K562 (cell line): ENCODE results near the gene DKK3. TPM values are rescaled to one million over a fixed set of nuclear protein-coding genes. Genes with fewer than 3 reads are reported as not detected.

Experiments
- ATAC-seq: fragments of 200-7000 bp; cut with Tn5 transposase; 3 replicates; pipeline ENCODE4 v1.9.1; 2020; ENCODE audit warnings: moderate library complexity
- BruUV-seq: library from RNA; stranded (reverse); fragments of 400-500 nt; replicated peaks from 2 replicates; lab custom pipeline; 2021; lab: Mats Ljungman, UMichigan
- CTCF ChIA-PET: fragments of 300-600 bp; formaldehyde crosslinking; extraction: SDS; loops from one replicate; lab custom pipeline; 2021; ENCODE audit warnings: low intra/inter-chr PET ratio; lab: Yijun Ruan, JAX
- POLR2A ChIA-PET: fragments of 300-600, 350-650 bp; sonication (Branson Sonifier 250); formaldehyde crosslinking; extraction: SDS; loops from one replicate; lab custom pipeline; 2021; ENCODE audit warnings: antibody characterized with exemption, inconsistent platforms; lab: Yijun Ruan, JAX
- DNase-seq, 4 experiments: peaks; one replicate each; pipeline versions ENCODE4 v3.0.0 to v3.0.0-alpha.2; 2011 to 2018; ENCODE audit warnings: low spot score in 3 of 4, mixed read lengths in 3 of 4; ENCODE audit errors: extremely low read depth in 1 of 4
- FAIRE-seq: peaks from 2 replicates; lab custom pipeline; 2011; peaks lifted over from hg19 to GRCh38; lab: Jason Lieb, UNC
- H2AFZ ChIP-seq: 2 replicates; pipeline ENCODE4 v1.6.0; 2011; ENCODE audit warnings: low read depth, low read length, control low read depth, inconsistent platforms
- H3K27ac ChIP-seq: fragments of 200-600 bp; 3 replicates; pipeline ENCODE4 v1.8.0; 2011; ENCODE audit warnings: low read depth, mild to moderate bottlenecking, control low read depth, inconsistent platforms, low read length, moderate library complexity, mixed read lengths; ENCODE audit errors: extremely low read depth
- H3K27me3 ChIP-seq, 2 experiments: fragments of 300-600 bp in 1 of 2; 2 replicates in 1 of 2; 3 replicates in 1 of 2; pipeline versions ENCODE4 v1.6.0 to v1.8.0; 2011; ENCODE audit warnings: inconsistent platforms in 2 of 2, low read length in 2 of 2, mild to moderate bottlenecking in 1 of 2, mixed read lengths in 1 of 2, moderate library complexity in 1 of 2; ENCODE audit not compliant: control insufficient read depth in 2 of 2, insufficient read depth in 2 of 2
- H3K36me3 ChIP-seq: fragments of 300-600 bp; 3 replicates; pipeline ENCODE4 v1.8.0; 2011; ENCODE audit warnings: mild to moderate bottlenecking, low read length, inconsistent platforms; ENCODE audit not compliant: control insufficient read depth, insufficient read depth
- H3K4me1 ChIP-seq, 2 experiments: fragments of 200-600 bp in 1 of 2; replicated peaks in 1 of 2; 2 replicates in 1 of 2; 3 replicates in 1 of 2; pipeline versions ENCODE4 v1.5.1 to v1.8.0; 2011; ENCODE audit warnings: inconsistent platforms in 2 of 2, low read length in 2 of 2, mild to moderate bottlenecking in 1 of 2, mixed read lengths in 1 of 2, moderate library complexity in 1 of 2; ENCODE audit not compliant: control insufficient read depth in 2 of 2, insufficient read depth in 2 of 2
- H3K4me2 ChIP-seq: 2 replicates; pipeline ENCODE4 v1.6.1; 2011; ENCODE audit warnings: low read length, control low read depth, inconsistent platforms, mixed read lengths; ENCODE audit not compliant: insufficient read depth
- H3K4me3 ChIP-seq: fragments of 200-600 bp; sonication (generic), shearing (Covaris generic); 2 replicates; pipeline ENCODE4 v1.5.1; 2016; ENCODE audit warnings: control low read depth, inconsistent platforms
- H3K79me2 ChIP-seq: fragments of 200-600 bp; 3 replicates; pipeline ENCODE4 v1.8.0; 2011; ENCODE audit warnings: low read length, inconsistent platforms; ENCODE audit not compliant: control insufficient read depth, insufficient read depth
- H3K9ac ChIP-seq, 2 experiments: 2 replicates each; pipeline versions ENCODE4 v1.6.0 to v1.6.1; 2011; ENCODE audit warnings: low read depth in 2 of 2, low read length in 2 of 2, control low read depth in 1 of 2, inconsistent platforms in 1 of 2, mild to moderate bottlenecking in 1 of 2, mixed read lengths in 1 of 2; ENCODE audit not compliant: insufficient read depth in 1 of 2
- H3K9me1 ChIP-seq: one replicate; pipeline ENCODE4 v1.6.0; 2011; ENCODE audit warnings: inconsistent platforms, mild to moderate bottlenecking, low read length, moderate library complexity; ENCODE audit not compliant: control insufficient read depth, insufficient read depth
- H3K9me3 ChIP-seq: replicated peaks from 2 replicates; pipeline ENCODE4 v1.5.1; 2011; ENCODE audit warnings: low read depth, low read length, inconsistent platforms; ENCODE audit not compliant: control insufficient read depth, insufficient read depth
- H4K20me1 ChIP-seq: replicated peaks from 2 replicates; pipeline ENCODE4 v1.6.1; 2011; ENCODE audit warnings: low read length, inconsistent platforms, mixed read lengths; ENCODE audit not compliant: control insufficient read depth, insufficient read depth
- CSDE1 ChIP-seq, 2 experiments: fragments of 450-650 bp; IDR thresholded peaks; 2 replicates each; pipeline ENCODE4 v1.6.1; 2016; ENCODE audit warnings: mild to moderate bottlenecking in 1 of 2
- DACH1 ChIP-seq: fragments of 450-650 bp; IDR thresholded peaks from 2 replicates; pipeline ENCODE4 v1.6.1; 2018; ENCODE audit not compliant: partially characterized antibody
- ELK1 ChIP-seq: sonication (generic); formaldehyde crosslinking; IDR thresholded peaks from 2 replicates; pipeline ENCODE4 v1.8.1; 2022; ENCODE audit warnings: missing genetic modification reagents
- ESRRA ChIP-seq: fragments of 450-650 bp; IDR thresholded peaks from 2 replicates; pipeline ENCODE4 v1.6.1; 2014; ENCODE audit warnings: low read depth, mild to moderate bottlenecking, moderate library complexity, borderline replicate concordance
- GABPB2 ChIP-seq: fragments of 250-450 bp; sonication (Bioruptor Pico); conservative IDR thresholded peaks from 2 replicates; pipeline ENCODE4 v1.5.1; 2021; ENCODE audit warnings: mild to moderate bottlenecking
- MNT ChIP-seq, 2 experiments: fragments of 450-650 bp; conservative IDR thresholded peaks; 2 replicates each; pipeline ENCODE4 v1.6.1; 2017; ENCODE audit warnings: mild to moderate bottlenecking in 2 of 2, moderate library complexity in 2 of 2
- NFRKB ChIP-seq: fragments of 450-650 bp; IDR thresholded peaks from 2 replicates; pipeline ENCODE4 v1.6.1; 2016; ENCODE audit warnings: low read depth
- PHTF2 ChIP-seq: fragments of 250-450 bp; sonication (Bioruptor Pico); IDR thresholded peaks from 2 replicates; pipeline ENCODE4 v1.5.0; 2021; ENCODE audit warnings: mild to moderate bottlenecking
- SRF ChIP-seq, 2 experiments: fragments of 250-450, 450-650 bp in 1 of 2; sonication (Bioruptor Pico) in 1 of 2; sonication (generic) in 1 of 2; formaldehyde crosslinking; IDR thresholded peaks; 2 replicates each; pipeline versions ENCODE4 v1.5.0 to v1.5.1; 2020 to 2022; ENCODE audit warnings: mild to moderate bottlenecking in 1 of 2, missing genetic modification reagents in 1 of 2
- TBP ChIP-seq: optimal IDR thresholded peaks from 2 replicates; pipeline ENCODE3; 2011; ENCODE audit warnings: low read depth, low read length, improper control_type of control experiment
- XRCC4 ChIP-seq: IDR thresholded peaks from one replicate; pipeline ENCODE4 v1.6.1; 2011; ENCODE audit not compliant: insufficient read depth, insufficient read length; ENCODE audit errors: extremely low read depth
- ZC3H11A ChIP-seq: IDR thresholded peaks from 2 replicates; pipeline ENCODE4 v1.6.1; 2012; ENCODE audit warnings: low read depth, low read length, improper control_type of control experiment
- ZNF224 ChIP-seq: sonication (generic); formaldehyde crosslinking; IDR thresholded peaks from 2 replicates; pipeline ENCODE4 v1.8.0; 2022; ENCODE audit warnings: mild to moderate bottlenecking, missing genetic modification reagents
- WGBS: fragments of 100-300 bp; shearing (Covaris generic); methylation state at CpG from one replicate; pipeline ENCODE4 v1.1.6; 2016; ENCODE audit warnings: low coverage, mixed read lengths; ENCODE audit not compliant: insufficient coverage; ENCODE audit errors: missing lambda C conversion rate; 5-methylcytosine and 5-hydroxymethylcytosine counted together
- in situ Hi-C: fragments of 300-500 bp; cut with MboI; formaldehyde crosslinking; loops from 4 replicates; pipeline ENCODE4 v1.15.0; 2018; ENCODE audit warnings: inconsistent platforms, mixed read lengths
- intact Hi-C: fragments of 100-400 bp; cut with micrococcal nuclease; formaldehyde crosslinking; loops from 2 replicates; pipeline ENCODE4 v1.14.2; 2022
- polyA plus RNA-seq, 8 experiments: library from polyadenylated mRNA; depleted of rRNA in 4 of 8; stranded (reverse) in 5 of 8; unstranded in 3 of 8; fragments of >200 nt; fragmentation: Nextera tagmentation in 2 of 8; fragmentation: Illumina TruSeq in 1 of 8; extraction: Ambion mirVana in 2 of 8; extraction: Trizol in 1 of 8; gene quantifications; 2 replicates each; pipeline versions ENCODE4 v1.2.1 to v1.2.3, GENCODE V29; 2011 to 2014; ENCODE audit warnings: inconsistent platforms in 1 of 8, missing spikeins in 1 of 8
- total RNA-seq, 7 experiments: library from RNA; depleted of rRNA in 6 of 7; stranded (reverse); fragments of >200 nt in 6 of 7; fragmentation: Illumina TruSeq in 2 of 7; extraction: Trizol in 2 of 7; gene quantifications; 2 replicates each; pipeline versions ENCODE4 v1.2.1 to v1.2.3, GENCODE V29; 2011 to 2021; ENCODE audit warnings: low replicate concordance in 1 of 7

Gene DKK3
- total and polyA plus RNA-seq, 9 of the 15 experiments (the other 6 are each of a cell fraction or from before 2014, with no cell fraction given) = 0.14 to 0.85 (median 0.38) TPM; not detected in 6

GRCh38 chr11:12017243-12017678 is 8.8 kb upstream of the DKK3 start:
- CTCF ChIA-PET = no interaction called here
- intact Hi-C loops = no loop called here

More at GRCh38 chr11:12017243-12017678, 8.8 kb upstream of the DKK3 start:
- 0 out of 2 replicates have a peak overlapping the region, but pooled peaks have one; percentile 15 for H2AFZ ChIP-seq
- no peak overlapping the region for H3K4me3 ChIP-seq
- H3K27me3 ChIP-seq = no peaks in the 10 kb centered on the region
- no peak overlapping the region for H3K4me2 ChIP-seq
- no peaks in the 10 kb centered on the region for H3K79me2 ChIP-seq
- H3K4me1 ChIP-seq = peaks cover 0 to 27% of the 10 kb centered on the region in 2 experiments; a peak in 3 of 5 replicates
- no peaks in the 10 kb centered on the region for H3K36me3 ChIP-seq
- no peak overlapping the region for H3K27ac ChIP-seq
- 7% methylated on average over 5 of the region's 5 CpGs for WGBS
- no peak overlapping the region for H3K9ac ChIP-seq
- H3K9me3 ChIP-seq = no peaks in the 10 kb centered on the region
- ATAC-seq (no peak), DNase-seq (no peak), FAIRE-seq (no peak)
- POLR2A ChIA-PET = no interaction called here
- no peaks in the 10 kb centered on the region for H3K9me1 ChIP-seq
- TF ChIP-seq ZC3H11A (no peak), TBP (no peak), NFRKB (no peak), ELK1 (CRISPR knock-in tag) (no peak), ZNF224 (no peak), ESRRA (no peak), MNT (conservative IDR thresholded peaks at IDR 0.05) (no peak), DACH1 (no peak), XRCC4 (no peak), SRF (CRISPR knock-in tag; IDR thresholded peaks at IDR 0.05) (no peak), CSDE1 (IDR thresholded peaks at IDR 0.05) (no peak), PHTF2 (CRISPR knock-in tag) (no peak), GABPB2 (no peak)
- no peaks in the 10 kb centered on the region for H4K20me1 ChIP-seq
- in situ Hi-C loops = no loop called here
- no TSS peak for BruUV-seq
